ENCODE data around the gene APOLD1.

DNA sequence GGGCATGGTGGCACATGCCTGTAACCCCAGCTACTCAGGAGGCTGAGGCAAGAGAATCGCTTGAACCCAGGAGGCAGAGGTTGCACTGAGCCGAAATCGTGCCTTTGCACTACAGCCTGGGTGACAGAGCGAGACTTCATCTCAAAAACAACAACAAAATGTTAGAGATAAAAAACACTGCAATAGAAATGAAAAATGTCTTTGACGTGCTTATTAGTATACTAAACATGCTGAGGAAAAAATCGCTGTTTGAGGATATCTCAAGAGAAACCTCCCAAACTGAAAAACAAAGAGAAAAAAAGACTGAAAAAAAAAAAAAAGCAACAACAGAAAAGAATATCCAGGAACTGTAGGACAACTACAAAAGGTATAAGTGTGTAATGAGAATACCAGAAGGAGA, 15.2 kb upstream of the APOLD1 start:
- TF ChIP-seq, protein P1, sequence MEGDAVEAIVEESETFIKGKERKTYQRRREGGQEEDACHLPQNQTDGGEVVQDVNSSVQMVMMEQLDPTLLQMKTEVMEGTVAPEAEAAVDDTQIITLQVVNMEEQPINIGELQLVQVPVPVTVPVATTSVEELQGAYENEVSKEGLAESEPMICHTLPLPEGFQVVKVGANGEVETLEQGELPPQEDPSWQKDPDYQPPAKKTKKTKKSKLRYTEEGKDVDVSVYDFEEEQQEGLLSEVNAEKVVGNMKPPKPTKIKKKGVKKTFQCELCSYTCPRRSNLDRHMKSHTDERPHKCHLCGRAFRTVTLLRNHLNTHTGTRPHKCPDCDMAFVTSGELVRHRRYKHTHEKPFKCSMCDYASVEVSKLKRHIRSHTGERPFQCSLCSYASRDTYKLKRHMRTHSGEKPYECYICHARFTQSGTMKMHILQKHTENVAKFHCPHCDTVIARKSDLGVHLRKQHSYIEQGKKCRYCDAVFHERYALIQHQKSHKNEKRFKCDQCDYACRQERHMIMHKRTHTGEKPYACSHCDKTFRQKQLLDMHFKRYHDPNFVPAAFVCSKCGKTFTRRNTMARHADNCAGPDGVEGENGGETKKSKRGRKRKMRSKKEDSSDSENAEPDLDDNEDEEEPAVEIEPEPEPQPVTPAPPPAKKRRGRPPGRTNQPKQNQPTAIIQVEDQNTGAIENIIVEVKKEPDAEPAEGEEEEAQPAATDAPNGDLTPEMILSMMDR (IDR thresholded peaks at IDR 0.05), result no peak
- TF ChIP-seq POLR2A (IDR thresholded peaks at IDR 0.05), result no peak
